ENCODE results near the gene ANO2. TPM values are rescaled to one million over a fixed set of nuclear protein-coding genes. Genes with fewer than 3 reads are reported as not detected.

Gene ANO2
- total and polyA plus RNA-seq, 7 experiments from 2014 or later: not detected

- H3K9me3 Mint-ChIP-seq: peaks cover 0 to 2% (median 0%) of the 10 kb centered on the region in 11 donors
- Histone ChIP-seq H3K36me3 (ENCODE audit: control insufficient read depth in 2 of 3, insufficient read depth in 3 of 3, low read length in 3 of 3) (no peaks in the 10 kb centered on the region), H3K27me3 (ENCODE audit: control insufficient read depth in 2 of 2, insufficient read depth in 2 of 2, low read length in 2 of 2) (no peaks in the 10 kb centered on the region), H3K9me3 (ENCODE audit: control insufficient read depth in 2 of 3, low read length in 3 of 3) (no peaks in the 10 kb centered on the region), H3K4me3 (ENCODE audit: low read length) (no peak overlapping the region), H3K4me1 (ENCODE audit: control insufficient read depth in 2 of 2, insufficient read depth in 2 of 2, low read length in 2 of 2) (no peaks in the 10 kb centered on the region), H3K27ac (ENCODE audit: low read depth, low read length) (no peak overlapping the region)
- no peak for ATAC-seq
- intact Hi-C loops (cut with micrococcal nuclease): no loop called here
- ChIA-PET POLR2A (no interaction called here), CTCF (no interaction called here)
- peaks cover 0 to 2% (median 0%) of the 10 kb centered on the region in 7 donors for H3K4me1 Mint-ChIP-seq
- no peak for DNase-seq
- no peak overlapping the region for H3K4me3 Mint-ChIP-seq
- no peak overlapping the region for H3K27ac Mint-ChIP-seq
- no peaks in the 10 kb centered on the region for H3K36me3 Mint-ChIP-seq
- peaks cover 25 to 45% (median 31%) of the 10 kb centered on the region in 5 donors for H3K27me3 Mint-ChIP-seq
Measured at GRCh38 chr12:5881666-5882065, 63.4 kb downstream of the ANO2 start.

GRCh38 chr12:5881101-5881606 is 63.9 kb downstream of the ANO2 start:
- no peak for ATAC-seq
- Histone ChIP-seq H3K9me3 (ENCODE audit: control insufficient read depth in 2 of 3, low read length in 3 of 3) (no peaks in the 10 kb centered on the region), H3K36me3 (ENCODE audit: control insufficient read depth in 2 of 3, insufficient read depth in 3 of 3, low read length in 3 of 3) (no peaks in the 10 kb centered on the region), H3K27me3 (ENCODE audit: control insufficient read depth in 2 of 2, insufficient read depth in 2 of 2, low read length in 2 of 2) (no peaks in the 10 kb centered on the region), H3K4me3 (ENCODE audit: low read length) (no peak overlapping the region), H3K27ac (ENCODE audit: low read depth, low read length) (no peak overlapping the region), H3K4me1 (ENCODE audit: control insufficient read depth in 2 of 2, insufficient read depth in 2 of 2, low read length in 2 of 2) (no peaks in the 10 kb centered on the region)
- no peak for DNase-seq
- CTCF ChIA-PET: no interaction called here
- Mint-ChIP-seq H3K9me3 (peaks cover 0 to 2% (median 0%) of the 10 kb centered on the region in 11 donors), H3K27me3 (peaks cover 24 to 41% (median 27%) of the 10 kb centered on the region in 5 donors), H3K4me1 (no peaks in the 10 kb centered on the region), H3K27ac (no peak overlapping the region), H3K36me3 (no peaks in the 10 kb centered on the region), H3K4me3 (no peak overlapping the region)
- POLR2A ChIA-PET: no interaction called here
- intact Hi-C loops (cut with micrococcal nuclease): no loop called here

DNA sequence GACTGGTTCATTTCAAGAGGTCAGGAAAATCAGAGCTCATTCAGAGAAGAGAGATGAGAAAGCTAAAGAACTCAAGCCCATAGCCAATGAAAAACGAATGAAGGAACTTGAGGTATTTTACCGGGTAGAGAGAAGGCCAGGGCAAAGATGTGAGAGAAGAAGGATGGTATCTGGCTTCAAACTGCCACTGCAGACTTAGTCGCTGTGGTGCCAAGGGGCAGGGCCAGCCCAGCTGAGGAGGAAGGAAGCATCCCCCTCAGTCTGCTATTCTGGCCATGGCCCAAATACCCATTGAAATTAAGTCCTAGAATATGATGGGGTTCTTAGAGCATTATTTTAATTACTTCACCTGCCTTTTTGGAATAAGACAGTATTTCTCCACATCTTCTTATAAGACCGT is 69.2 kb downstream of the ANO2 start:
- no peak overlapping the region for H3K4me3 ChIP-seq (ENCODE audit: low read length)
- H3K4me3 Mint-ChIP-seq: no peak overlapping the region
- POLR2A ChIA-PET: no interaction called here
- H3K36me3 Mint-ChIP-seq: no peaks in the 10 kb centered on the region
- CTCF ChIA-PET: no interaction called here
- DNase-seq (no peak), ATAC-seq (no peak)
- H3K27ac ChIP-seq (ENCODE audit: low read depth, low read length): no peak overlapping the region
- H3K27me3 Mint-ChIP-seq: peaks cover 0 to 25% (median 14%) of the 10 kb centered on the region in 5 donors
- intact Hi-C loops (cut with micrococcal nuclease): no loop called here
- no peaks in the 10 kb centered on the region for H3K4me1 Mint-ChIP-seq
- H3K27ac Mint-ChIP-seq: no peak overlapping the region
- no peaks in the 10 kb centered on the region for H3K9me3 Mint-ChIP-seq
- H3K4me1 ChIP-seq (ENCODE audit: control insufficient read depth in 2 of 2, insufficient read depth in 2 of 2, low read length in 2 of 2): no peaks in the 10 kb centered on the region
- no peaks in the 10 kb centered on the region for H3K27me3 ChIP-seq (ENCODE audit: control insufficient read depth in 2 of 2, insufficient read depth in 2 of 2, low read length in 2 of 2)
- no peaks in the 10 kb centered on the region for H3K9me3 ChIP-seq (ENCODE audit: control insufficient read depth in 2 of 3, low read length in 3 of 3)
- H3K36me3 ChIP-seq (ENCODE audit: control insufficient read depth in 2 of 3, insufficient read depth in 3 of 3, low read length in 3 of 3): no peaks in the 10 kb centered on the region

DNA sequence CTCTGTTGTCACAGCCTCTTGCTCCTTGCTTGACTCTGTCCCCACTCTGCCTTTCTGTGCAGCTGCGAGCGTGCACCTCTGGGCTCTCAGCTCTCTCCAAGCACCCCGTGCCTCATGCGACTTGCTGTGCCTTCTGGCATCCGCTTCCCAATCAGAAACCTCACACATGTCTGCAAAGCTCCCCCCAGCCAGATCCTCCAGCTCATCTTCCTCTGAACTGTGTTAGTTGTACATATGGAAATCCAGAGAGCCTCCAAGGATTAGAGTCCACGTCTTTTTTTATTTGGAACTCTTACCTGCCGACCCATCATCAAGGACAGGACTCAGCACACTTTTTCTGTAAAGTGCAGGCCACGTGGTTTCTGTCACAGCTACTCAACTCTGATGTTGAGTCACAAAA is 70.5 kb downstream of the ANO2 start:
- Histone ChIP-seq H3K27ac (ENCODE audit: low read depth, low read length) (no peak overlapping the region), H3K9me3 (ENCODE audit: control insufficient read depth in 2 of 3, low read length in 3 of 3) (no peaks in the 10 kb centered on the region), H3K36me3 (ENCODE audit: control insufficient read depth in 2 of 3, insufficient read depth in 3 of 3, low read length in 3 of 3) (no peaks in the 10 kb centered on the region), H3K4me1 (ENCODE audit: control insufficient read depth in 2 of 2, insufficient read depth in 2 of 2, low read length in 2 of 2) (no peaks in the 10 kb centered on the region), H3K27me3 (ENCODE audit: control insufficient read depth in 2 of 2, insufficient read depth in 2 of 2, low read length in 2 of 2) (no peaks in the 10 kb centered on the region), H3K4me3 (ENCODE audit: low read length) (no peak overlapping the region)
- Mint-ChIP-seq H3K9me3 (no peaks in the 10 kb centered on the region), H3K4me1 (no peaks in the 10 kb centered on the region), H3K36me3 (no peaks in the 10 kb centered on the region), H3K27me3 (peaks cover 0 to 25% (median 13%) of the 10 kb centered on the region in 5 donors), H3K27ac (no peak overlapping the region), H3K4me3 (no peak overlapping the region)
- DNase-seq: no peak
- CTCF ChIA-PET: no interaction called here
- intact Hi-C loops (cut with micrococcal nuclease): no loop called here
- ATAC-seq: no peak
- POLR2A ChIA-PET: no interaction called here

- Mint-ChIP-seq H3K36me3 (no peaks in the 10 kb centered on the region), H3K4me3 (no peak overlapping the region), H3K27ac (no peak overlapping the region), H3K4me1 (no peaks in the 10 kb centered on the region), H3K27me3 (peaks cover 0 to 25% (median 16%) of the 10 kb centered on the region in 5 donors), H3K9me3 (no peaks in the 10 kb centered on the region)
- H3K36me3 ChIP-seq (ENCODE audit: control insufficient read depth in 2 of 3, insufficient read depth in 3 of 3, low read length in 3 of 3): no peaks in the 10 kb centered on the region
- CTCF ChIA-PET: no interaction called here
- intact Hi-C loops (cut with micrococcal nuclease): loop anchor here in 1 of 2 donors (2.0 kb wide), 1 partner anchor 129 kb away; no protein-coding TSS in a partner anchor
- no peaks in the 10 kb centered on the region for H3K9me3 ChIP-seq (ENCODE audit: control insufficient read depth in 2 of 3, low read length in 3 of 3)
- no peak overlapping the region for H3K4me3 ChIP-seq (ENCODE audit: low read length)
- no peak for ATAC-seq
- H3K4me1 ChIP-seq (ENCODE audit: control insufficient read depth in 2 of 2, insufficient read depth in 2 of 2, low read length in 2 of 2): no peaks in the 10 kb centered on the region
- H3K27me3 ChIP-seq (ENCODE audit: control insufficient read depth in 2 of 2, insufficient read depth in 2 of 2, low read length in 2 of 2): no peaks in the 10 kb centered on the region
- no peak for DNase-seq
- POLR2A ChIA-PET: no interaction called here
- no peak overlapping the region for H3K27ac ChIP-seq (ENCODE audit: low read depth, low read length)
Measured at GRCh38 chr12:5873281-5873919, 71.7 kb downstream of the ANO2 start.

DNA sequence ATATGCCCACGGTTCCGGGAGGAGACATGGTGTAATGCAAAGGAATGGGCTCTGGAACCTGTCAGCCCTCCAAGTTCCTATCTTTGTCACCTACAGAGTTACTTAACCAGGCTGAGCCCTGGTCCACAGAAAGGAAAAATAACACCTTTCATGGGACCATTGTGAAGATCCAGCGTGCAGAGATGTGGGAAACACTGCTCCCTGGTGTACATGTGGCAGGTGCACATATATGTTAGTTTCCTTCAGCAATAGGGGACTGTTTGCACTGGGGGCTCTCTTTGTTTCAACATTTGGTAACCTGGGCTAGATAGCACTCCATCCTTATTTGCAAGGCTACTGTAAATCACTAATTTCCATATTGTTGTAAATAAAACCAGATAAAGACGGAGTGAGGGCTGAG is 72.3 kb downstream of the ANO2 start:
- Histone ChIP-seq H3K36me3 (ENCODE audit: control insufficient read depth in 2 of 3, insufficient read depth in 3 of 3, low read length in 3 of 3) (no peaks in the 10 kb centered on the region), H3K4me3 (ENCODE audit: low read length) (no peak overlapping the region), H3K27ac (ENCODE audit: low read depth, low read length) (no peak overlapping the region), H3K4me1 (ENCODE audit: control insufficient read depth in 2 of 2, insufficient read depth in 2 of 2, low read length in 2 of 2) (no peaks in the 10 kb centered on the region), H3K27me3 (ENCODE audit: control insufficient read depth in 2 of 2, insufficient read depth in 2 of 2, low read length in 2 of 2) (no peaks in the 10 kb centered on the region), H3K9me3 (ENCODE audit: control insufficient read depth in 2 of 3, low read length in 3 of 3) (no peaks in the 10 kb centered on the region)
- POLR2A ChIA-PET: no interaction called here
- ATAC-seq (no peak), DNase-seq (no peak)
- intact Hi-C loops (cut with micrococcal nuclease): loop anchor here in 1 of 2 donors (2.0 kb wide), 1 partner anchor 128 kb away; no protein-coding TSS in a partner anchor
- Mint-ChIP-seq H3K9me3 (no peaks in the 10 kb centered on the region), H3K4me1 (no peaks in the 10 kb centered on the region), H3K36me3 (no peaks in the 10 kb centered on the region), H3K4me3 (no peak overlapping the region), H3K27me3 (peaks cover 0 to 25% (median 16%) of the 10 kb centered on the region in 5 donors), H3K27ac (no peak overlapping the region)
- CTCF ChIA-PET: no interaction called here

DNA sequence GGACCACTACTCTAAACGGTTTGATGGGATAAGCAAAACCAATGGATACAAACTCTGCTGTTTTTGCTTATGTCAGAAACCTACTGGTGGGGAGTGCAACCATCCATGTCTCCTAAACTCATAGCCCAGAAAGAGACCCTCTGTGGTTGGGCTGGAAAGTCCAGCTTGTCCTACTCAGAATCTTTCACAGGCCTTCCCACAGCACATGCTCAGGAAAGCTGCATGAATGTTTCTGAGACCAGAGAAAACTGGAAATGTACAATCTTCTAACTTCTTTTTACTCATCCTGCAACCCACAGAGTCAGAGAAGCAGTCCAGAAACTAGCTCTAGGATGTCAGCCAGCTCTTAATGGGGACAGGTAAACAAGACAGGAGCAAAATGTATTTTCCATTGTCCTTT is 73.3 kb downstream of the ANO2 start:
- no peak overlapping the region for H3K4me3 Mint-ChIP-seq
- peaks cover 0 to 20% (median 13%) of the 10 kb centered on the region in 5 donors for H3K27me3 Mint-ChIP-seq
- POLR2A ChIA-PET: no interaction called here

More for the DNA sequence above, 73.3 kb downstream of the ANO2 start:
- CTCF ChIA-PET: no interaction called here
- intact Hi-C loops (cut with micrococcal nuclease): loop anchor here in 1 of 2 donors (2.0 kb wide), 1 partner anchor 127 kb away; no protein-coding TSS in a partner anchor
- Mint-ChIP-seq H3K4me1 (no peaks in the 10 kb centered on the region), H3K36me3 (no peaks in the 10 kb centered on the region), H3K27ac (no peak overlapping the region), H3K9me3 (no peaks in the 10 kb centered on the region)
- H3K4me3 ChIP-seq (ENCODE audit: low read length): no peak overlapping the region
- H3K27me3 ChIP-seq (ENCODE audit: control insufficient read depth in 2 of 2, insufficient read depth in 2 of 2, low read length in 2 of 2): no peaks in the 10 kb centered on the region
- no peaks in the 10 kb centered on the region for H3K9me3 ChIP-seq (ENCODE audit: control insufficient read depth in 2 of 3, low read length in 3 of 3)
- no peak overlapping the region for H3K27ac ChIP-seq (ENCODE audit: low read depth, low read length)
- no peaks in the 10 kb centered on the region for H3K4me1 ChIP-seq (ENCODE audit: control insufficient read depth in 2 of 2, insufficient read depth in 2 of 2, low read length in 2 of 2)
- ATAC-seq (no peak), DNase-seq (no peak)
- H3K36me3 ChIP-seq (ENCODE audit: control insufficient read depth in 2 of 3, insufficient read depth in 3 of 3, low read length in 3 of 3): no peaks in the 10 kb centered on the region

Data from naive thymus-derived CD4-positive, alpha-beta T cell (primary cell).